ENCODE results near the gene SLC1A5. TPM values are rescaled to one million over a fixed set of nuclear protein-coding genes. Genes with fewer than 3 reads are reported as not detected.

Gene SLC1A5
- total and polyA plus RNA-seq, 12 donors = 3.2 to 30.5 (median 6.2) TPM

DNA sequence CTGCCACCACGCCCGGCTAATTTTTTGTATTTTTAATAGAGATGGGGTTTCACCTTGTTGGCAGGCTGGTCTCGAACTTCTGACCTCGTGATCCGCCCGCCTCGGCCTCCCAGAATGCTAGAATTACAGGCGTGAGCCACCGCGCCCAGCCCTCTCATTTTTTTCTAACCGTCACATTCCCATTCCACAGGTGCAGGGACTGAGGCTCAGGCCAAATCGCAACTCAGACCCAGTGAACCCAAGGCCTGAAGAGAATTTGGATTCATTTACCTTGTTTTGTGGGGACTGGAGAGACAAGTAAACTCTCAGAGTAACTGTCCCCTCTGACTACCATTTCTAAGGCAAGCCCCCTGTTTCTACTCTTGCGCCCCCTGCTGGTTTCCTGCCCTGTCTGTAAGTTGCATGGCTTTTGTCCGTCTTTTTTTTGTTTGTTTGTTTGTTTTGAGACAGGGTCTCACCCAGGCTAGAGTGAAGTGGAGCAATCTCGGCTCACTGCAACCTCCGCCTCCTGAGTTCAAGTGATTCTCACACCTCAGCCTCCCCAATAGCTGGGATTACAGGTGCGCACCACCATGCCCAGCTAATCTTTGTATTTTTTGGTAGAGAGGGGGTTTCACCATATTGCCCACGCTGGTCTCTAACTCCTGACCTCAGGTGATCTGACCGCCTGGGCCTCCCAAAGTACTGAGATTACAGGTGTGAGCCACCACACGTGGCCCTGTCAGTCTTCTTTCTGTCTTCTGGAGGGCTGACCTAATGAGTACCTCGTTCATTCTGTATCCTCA, 39.9 kb downstream of the SLC1A5 start:
- intact Hi-C loops (cut with DNase I) = loop anchor here in 3 of 10 donors (5.0 to 10.0 kb wide), 3 partner anchors 46 to 246 kb away; partner anchors contain the start of gene CALM3 (in 1 of the 3)
- Histone ChIP-seq H3K4me3 (no peak overlapping the region), H3K4me1 (peaks cover 0 to 32% (median 27%) of the 10 kb centered on the region in 9 donors), H3K27me3 (no peaks in the 10 kb centered on the region), H3K9me3 (no peaks in the 10 kb centered on the region), H3K27ac (no peak overlapping the region), H3K36me3 (peaks cover 0 to 43% (median 7%) of the 10 kb centered on the region in 9 donors)
- TF ChIP-seq, protein P1, sequence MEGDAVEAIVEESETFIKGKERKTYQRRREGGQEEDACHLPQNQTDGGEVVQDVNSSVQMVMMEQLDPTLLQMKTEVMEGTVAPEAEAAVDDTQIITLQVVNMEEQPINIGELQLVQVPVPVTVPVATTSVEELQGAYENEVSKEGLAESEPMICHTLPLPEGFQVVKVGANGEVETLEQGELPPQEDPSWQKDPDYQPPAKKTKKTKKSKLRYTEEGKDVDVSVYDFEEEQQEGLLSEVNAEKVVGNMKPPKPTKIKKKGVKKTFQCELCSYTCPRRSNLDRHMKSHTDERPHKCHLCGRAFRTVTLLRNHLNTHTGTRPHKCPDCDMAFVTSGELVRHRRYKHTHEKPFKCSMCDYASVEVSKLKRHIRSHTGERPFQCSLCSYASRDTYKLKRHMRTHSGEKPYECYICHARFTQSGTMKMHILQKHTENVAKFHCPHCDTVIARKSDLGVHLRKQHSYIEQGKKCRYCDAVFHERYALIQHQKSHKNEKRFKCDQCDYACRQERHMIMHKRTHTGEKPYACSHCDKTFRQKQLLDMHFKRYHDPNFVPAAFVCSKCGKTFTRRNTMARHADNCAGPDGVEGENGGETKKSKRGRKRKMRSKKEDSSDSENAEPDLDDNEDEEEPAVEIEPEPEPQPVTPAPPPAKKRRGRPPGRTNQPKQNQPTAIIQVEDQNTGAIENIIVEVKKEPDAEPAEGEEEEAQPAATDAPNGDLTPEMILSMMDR (IDR thresholded peaks at IDR 0.05) = peak; percentile 45 to 79 (median 73)
- 88 to 90% methylated on average over 21 of the region's 21 CpGs for WGBS, 2 donors
- ATAC-seq (no peak), DNase-seq (peak; percentile 64 to 73)

DNA sequence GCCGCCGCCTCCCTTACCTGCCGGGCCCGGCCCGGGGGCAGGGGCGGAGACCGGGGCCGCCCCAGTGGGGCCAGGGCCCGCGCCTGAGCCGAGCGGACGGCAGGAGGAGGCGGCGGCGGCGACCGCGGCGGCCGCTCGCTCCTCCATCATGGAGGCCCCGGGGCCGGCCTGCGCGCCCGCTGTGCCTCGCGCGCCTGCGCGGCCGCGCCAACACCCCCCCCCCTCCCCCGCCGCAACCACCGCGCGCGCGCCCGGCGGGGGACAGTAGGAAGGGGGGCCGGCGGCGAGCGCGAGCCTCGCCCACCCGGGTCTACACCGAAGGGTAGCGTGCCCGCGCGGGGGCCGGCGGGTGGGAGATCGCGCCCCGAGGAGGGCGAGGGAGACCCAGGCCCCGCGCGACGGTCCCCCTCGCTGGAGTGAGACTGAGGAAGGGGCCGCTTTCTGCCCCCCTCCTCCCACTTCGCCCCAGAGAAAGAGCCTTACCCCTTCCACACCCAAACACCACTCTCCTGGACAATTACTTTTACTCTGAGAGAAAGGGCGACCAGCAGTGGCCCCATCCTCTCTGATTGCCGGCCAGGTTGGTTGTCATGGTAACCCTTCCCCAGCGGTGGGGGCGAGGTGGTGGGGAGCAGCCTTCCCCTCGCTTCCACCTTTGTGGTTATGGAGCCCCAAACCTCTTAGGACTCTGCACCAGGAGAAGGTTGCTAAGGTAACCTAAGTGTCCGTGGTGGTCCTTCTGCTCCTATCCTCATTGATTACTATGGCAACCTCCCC, 41.9 kb downstream of the SLC1A5 start, which contains the start of gene STRN4:
TSS of gene STRN4 (minus strand) at position 170 of the 777 bp plus-strand sequence. CDS start at position 150, 20 bp downstream.
- Histone ChIP-seq H3K4me1 (peaks cover under 1 to 53% (median 44%) of the 10 kb centered on the region in 9 donors), H3K4me3 (peak within 1 kb of the TSS; percentile 79 to 99 (median 96)), H3K27ac (peak within 1 kb of the TSS; percentile 83 to 98 (median 94)), H3K36me3 (peaks cover 0 to 39% (median 7%) of the 10 kb centered on the region in 9 donors), H3K9me3 (no peaks in the 10 kb centered on the region), H3K27me3 (no peaks in the 10 kb centered on the region)
- TF ChIP-seq, protein P1 (IDR thresholded peaks at IDR 0.05) = no peak
- ATAC-seq (peak; percentile 34 to 85 (median 59)), DNase-seq (peak in 1 of 2 donors; percentile 63)
- 1 to 2% methylated on average over 39 to 64 of the region's 74 CpGs for WGBS, 2 donors
- intact Hi-C loops (cut with DNase I) = loop anchor here in 3 of 10 donors (5.0 to 10.0 kb wide), 3 partner anchors 44 to 248 kb away; partner anchors contain the start of gene CALM3 (in 1 of the 3)

DNA sequence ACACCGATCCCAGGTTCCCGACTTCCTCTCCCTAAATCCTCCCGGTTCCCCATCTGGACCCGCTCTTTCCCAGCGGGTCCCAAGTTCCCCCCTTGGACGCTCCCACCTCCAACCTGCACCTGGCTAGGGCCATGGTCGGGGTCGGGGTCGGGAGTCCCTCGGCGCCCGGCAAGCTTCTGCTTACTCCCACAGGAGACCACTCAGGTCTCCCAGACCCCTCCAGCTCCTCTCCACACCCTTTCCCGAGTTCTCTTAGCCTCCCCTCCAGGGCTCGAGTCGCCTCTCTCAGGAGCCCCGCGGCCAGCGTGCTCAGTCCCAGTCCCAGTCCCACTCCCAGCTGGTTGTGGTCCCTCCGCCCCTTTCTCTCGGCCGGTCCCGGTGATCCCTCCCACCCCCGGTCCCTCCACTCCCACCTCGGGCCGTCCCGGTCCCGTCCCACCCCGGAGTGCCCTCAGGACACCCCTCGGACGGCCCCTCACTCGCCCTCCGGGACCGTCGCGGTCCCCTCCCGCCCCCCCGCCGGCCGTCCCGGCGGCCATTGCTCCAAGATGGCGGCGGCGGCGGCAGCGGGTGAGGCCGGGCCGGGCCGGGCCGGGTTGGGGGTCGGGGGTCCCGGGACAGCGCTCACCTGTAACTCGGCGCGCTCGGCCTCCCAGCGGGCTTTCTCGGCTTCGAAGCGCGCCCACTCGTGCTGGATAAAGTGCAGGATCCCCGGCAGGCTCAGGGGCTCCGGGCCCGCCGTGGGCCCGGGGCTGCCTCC, 42.7 kb downstream of the SLC1A5 start, which contains the start of gene FKRP:
TSS of gene FKRP (plus strand) at position 537 of the 760 bp plus-strand sequence. CDS start 9,394 bp downstream, outside the sequence.
- peaks cover 0 to 39% (median 7%) of the 10 kb centered on the region in 9 donors for H3K36me3 ChIP-seq
- intact Hi-C loops (cut with DNase I) = loop anchor here in 3 of 10 donors (5.0 to 10.0 kb wide), 3 partner anchors 43 to 249 kb away; partner anchors contain the start of gene CALM3 (in 1 of the 3)
- H3K27ac ChIP-seq = peak within 1 kb of the TSS; percentile 83 to 98 (median 94)
- ATAC-seq (peak; percentile 48 to 73 (median 63)), DNase-seq (peak in 1 of 2 donors; percentile 55)
- H3K4me1 ChIP-seq = peaks cover 6 to 59% (median 49%) of the 10 kb centered on the region in 9 donors
- H3K4me3 ChIP-seq = peak within 1 kb of the TSS; percentile 79 to 99 (median 96)
- 1% methylated on average over 40 to 64 of the region's 68 CpGs for WGBS, 2 donors
- TF ChIP-seq, protein P1 (IDR thresholded peaks at IDR 0.05) = no peak
- no peaks in the 10 kb centered on the region for H3K9me3 ChIP-seq
- no peaks in the 10 kb centered on the region for H3K27me3 ChIP-seq

Measured in heart right ventricle (tissue), 16 donors.